Thymus (tissue), 11 donors: ENCODE results near the gene CRYBB1. TPM values are rescaled to one million over a fixed set of nuclear protein-coding genes. Genes with fewer than 3 reads are reported as not detected.

Experiments used
- DNase-seq, 9 donors: peaks; one replicate each; pipeline ENCODE4 v3.0.0-alpha.2; 2013; ENCODE audit warnings: low spot score in 9 of 9, low read depth in 6 of 9, missing footprints in 1 of 9
- H3K27ac ChIP-seq, 2 donors: one replicate each; pipeline ENCODE4 v1.5.1; 2013; ENCODE audit warnings: control low read depth in 1 of 2, low read depth in 1 of 2, low read length in 1 of 2, mild to moderate bottlenecking in 1 of 2, moderate library complexity in 1 of 2
- H3K27me3 ChIP-seq, 2 donors: one replicate each; pipeline ENCODE4 v1.5.1; 2013; ENCODE audit warnings: low read length in 1 of 2; ENCODE audit not compliant: control insufficient read depth in 2 of 2, insufficient read depth in 1 of 2
- H3K36me3 ChIP-seq, 2 donors: one replicate each; pipeline ENCODE4 v1.5.1; 2013; ENCODE audit warnings: low read length in 1 of 2, mild to moderate bottlenecking in 1 of 2, moderate library complexity in 1 of 2; ENCODE audit not compliant: control insufficient read depth in 2 of 2, insufficient read depth in 2 of 2
- H3K4me1 ChIP-seq, 2 donors: one replicate each; pipeline ENCODE4 v1.5.1; 2013; ENCODE audit warnings: low read length in 2 of 2; ENCODE audit not compliant: control insufficient read depth in 2 of 2, insufficient read depth in 2 of 2
- H3K4me3 ChIP-seq, 2 donors: one replicate each; pipeline ENCODE4 v1.5.1; 2013; ENCODE audit warnings: low read length in 2 of 2, control low read depth in 1 of 2, mild to moderate bottlenecking in 1 of 2
- H3K9me3 ChIP-seq, 2 donors: one replicate each; pipeline ENCODE4 v1.5.1; 2013; ENCODE audit warnings: low read length in 1 of 2, mild to moderate bottlenecking in 1 of 2; ENCODE audit not compliant: control insufficient read depth in 2 of 2, insufficient read depth in 1 of 2
- WGBS: extraction: QIAGEN DNeasy Blood & Tissue Kit; methylation state at CpG from one replicate; pipeline ENCODE4 v1.1.7; 2013; 5-methylcytosine and 5-hydroxymethylcytosine counted together
- polyA plus RNA-seq: library from polyadenylated mRNA; stranded (reverse); fragments of 200-250 nt; gene quantifications from one replicate; pipeline ENCODE4 v1.2.3, GENCODE V29; 2013
- total RNA-seq: library from RNA; stranded (reverse); fragments of 120-200 nt; gene quantifications from one replicate; pipeline ENCODE4 v1.2.4, GENCODE V29; 2013
- donor health status: healthy.

CRYBB1 gene
- total and polyA plus RNA-seq, 2 donors: 0.85 to 1.7 TPM

DNA sequence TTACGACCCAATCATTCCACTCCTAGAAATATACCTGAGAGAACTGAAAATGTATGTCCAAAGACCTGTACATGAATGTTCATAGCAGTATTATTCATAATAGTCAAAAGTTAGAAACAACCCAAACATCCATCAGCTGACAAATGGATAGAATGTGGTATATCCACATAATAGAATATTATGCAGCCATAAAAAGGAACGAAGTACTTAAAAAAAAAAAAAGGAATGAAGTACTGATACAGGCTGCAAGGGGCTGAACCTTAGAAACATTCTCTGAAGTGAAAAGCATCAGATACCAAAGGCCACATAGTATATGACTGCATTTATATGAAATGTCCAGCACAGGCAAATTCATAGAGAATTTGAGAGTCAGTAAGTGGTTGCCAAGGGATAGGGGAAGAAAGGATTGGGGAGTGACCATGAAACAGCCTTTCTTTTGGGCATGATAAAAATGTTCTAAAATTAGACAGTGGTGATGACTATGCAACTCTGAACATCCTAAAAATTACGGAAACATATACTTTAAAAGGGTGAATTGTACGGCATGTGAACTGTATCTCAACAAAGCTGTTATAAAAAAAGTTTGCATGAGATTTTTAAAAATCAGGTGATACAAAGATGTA is 29.7 kb downstream of the CRYBB1 start:
- no peaks in the 10 kb centered on the region for H3K36me3 ChIP-seq
- H3K4me3 ChIP-seq: no peak overlapping the region
- H3K9me3 ChIP-seq: no peaks in the 10 kb centered on the region
- peaks cover 6 to 42% of the 10 kb centered on the region in 2 donors for H3K4me1 ChIP-seq
- 81% methylated on average over 4 of the region's 4 CpGs for WGBS
- peak overlapping the region in 1 of 2 donors; percentile 11 for H3K27ac ChIP-seq
- no peaks in the 10 kb centered on the region for H3K27me3 ChIP-seq
- no peak for DNase-seq

GRCh38 chr22:26586556-26587325 is 31.1 kb downstream of the CRYBB1 start:
- no peaks in the 10 kb centered on the region for H3K27me3 ChIP-seq
- peak in 4 of 9 donors; percentile 41 to 78 (median 54) for DNase-seq
- H3K36me3 ChIP-seq: peaks cover 0 to 3% of the 10 kb centered on the region in 2 donors
- H3K9me3 ChIP-seq: no peaks in the 10 kb centered on the region
- H3K4me3 ChIP-seq: no peak overlapping the region
- H3K27ac ChIP-seq: peak overlapping the region; percentile 53 to 69
- WGBS: 51% methylated on average over 11 of the region's 11 CpGs
- peaks cover 2 to 32% of the 10 kb centered on the region in 2 donors for H3K4me1 ChIP-seq

- peaks cover 4 to 37% of the 10 kb centered on the region in 2 donors for H3K4me1 ChIP-seq
- 66% methylated on average over 11 of the region's 11 CpGs for WGBS
- peaks cover 0 to 9% of the 10 kb centered on the region in 2 donors for H3K36me3 ChIP-seq
- H3K27ac ChIP-seq: no peak overlapping the region
- no peak for DNase-seq
- no peaks in the 10 kb centered on the region for H3K9me3 ChIP-seq
- no peaks in the 10 kb centered on the region for H3K27me3 ChIP-seq
- no peak overlapping the region for H3K4me3 ChIP-seq
These were observed 32.6 kb downstream of the CRYBB1 start for GRCh38 chr22:26585104-26585790.

- H3K27ac ChIP-seq: no peak overlapping the region
- DNase-seq: no peak
- no peaks in the 10 kb centered on the region for H3K27me3 ChIP-seq
- no peaks in the 10 kb centered on the region for H3K9me3 ChIP-seq
- H3K4me3 ChIP-seq: no peak overlapping the region
- WGBS: 89% methylated on average over 4 of the region's 4 CpGs
- H3K36me3 ChIP-seq: peaks cover 0 to 9% of the 10 kb centered on the region in 2 donors
- peaks cover 15 to 44% of the 10 kb centered on the region in 2 donors for H3K4me1 ChIP-seq
These were observed 33.8 kb downstream of the CRYBB1 start for GRCh38 chr22:26584010-26584409.

DNA sequence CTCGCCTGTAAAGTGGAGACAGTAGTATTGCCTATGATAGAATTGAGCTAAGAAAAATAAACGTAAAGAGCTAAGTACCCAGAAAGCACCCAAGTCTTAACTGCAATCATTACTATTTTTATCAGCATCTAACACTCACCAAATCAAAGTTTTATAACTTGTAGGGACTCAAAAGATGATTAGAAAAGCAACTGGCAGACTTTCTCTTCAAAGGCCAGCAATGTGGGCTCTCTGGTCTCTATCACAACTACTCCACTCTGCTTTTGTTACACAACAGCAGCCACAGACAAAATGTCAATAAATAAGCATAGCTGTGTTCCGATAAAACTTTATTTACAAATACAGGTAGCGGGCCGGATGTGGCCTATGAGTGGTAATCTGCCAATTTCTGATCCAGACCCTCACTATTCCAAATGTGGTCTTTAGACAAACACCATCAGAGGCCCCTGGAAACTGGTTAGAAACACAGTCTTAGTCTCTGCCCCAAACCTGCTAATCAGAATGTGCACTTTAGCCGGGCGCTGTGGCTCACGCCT is 36.1 kb downstream of the CRYBB1 start:
- H3K36me3 ChIP-seq: peaks cover 4 to 9% of the 10 kb centered on the region in 2 donors
- DNase-seq: no peak
- peaks cover 14 to 46% of the 10 kb centered on the region in 2 donors for H3K4me1 ChIP-seq
- H3K9me3 ChIP-seq: no peaks in the 10 kb centered on the region
- no peak overlapping the region for H3K4me3 ChIP-seq
- 98% methylated on average over 8 of the region's 8 CpGs for WGBS
- no peaks in the 10 kb centered on the region for H3K27me3 ChIP-seq
- no peak overlapping the region for H3K27ac ChIP-seq

- DNase-seq: no peak
- Histone ChIP-seq H3K4me3 (no peak overlapping the region), H3K9me3 (no peaks in the 10 kb centered on the region), H3K27ac (no peak overlapping the region), H3K4me1 (peaks cover 14 to 42% of the 10 kb centered on the region in 2 donors), H3K36me3 (peaks cover 4 to 9% of the 10 kb centered on the region in 2 donors), H3K27me3 (no peaks in the 10 kb centered on the region)
- WGBS: 79% methylated on average over 1 of the region's 1 CpG
These were observed 36.8 kb downstream of the CRYBB1 start for GRCh38 chr22:26581026-26581425.

GRCh38 chr22:26580240-26580962 is 37.4 kb downstream of the CRYBB1 start:
- peaks cover 4 to 9% of the 10 kb centered on the region in 2 donors for H3K36me3 ChIP-seq
- peak overlapping the region in 1 of 2 donors; percentile 81 for H3K27ac ChIP-seq
- WGBS: 93% methylated on average over 13 of the region's 13 CpGs
- H3K27me3 ChIP-seq: no peaks in the 10 kb centered on the region
- no peak overlapping the region for H3K4me3 ChIP-seq
- no peaks in the 10 kb centered on the region for H3K9me3 ChIP-seq
- H3K4me1 ChIP-seq: peaks cover 14 to 40% of the 10 kb centered on the region in 2 donors
- DNase-seq: no peak

GRCh38 chr22:26579331-26579886 is 38.4 kb downstream of the CRYBB1 start:
- WGBS: 6% methylated on average over 10 of the region's 10 CpGs
- Histone ChIP-seq H3K36me3 (peaks cover 4 to 9% of the 10 kb centered on the region in 2 donors), H3K4me1 (peaks cover 14 to 36% of the 10 kb centered on the region in 2 donors), H3K9me3 (no peaks in the 10 kb centered on the region), H3K4me3 (peak overlapping the region in 1 of 2 donors; percentile 10), H3K27ac (peak overlapping the region; percentile 68 to 81), H3K27me3 (no peaks in the 10 kb centered on the region)
- DNase-seq: peak in 5 of 9 donors; percentile 33 to 81 (median 51)
